Colon (tissue), 2 donors: Measurements from ENCODE around the gene HTATIP2.
"Not testable (repeated sequence)": the region's sequence is repeated elsewhere in the genome, so short reads cannot be mapped to it uniquely, and the experiment has no call there.

Experiments used
- FAIRE-seq: peaks from 2 replicates; lab custom pipeline; 2012; peaks lifted over from hg19 to GRCh38; lab: Jason Lieb, UNC
- donor health status: control.
- donor health status: control.

The HTATIP2 gene

DNA sequence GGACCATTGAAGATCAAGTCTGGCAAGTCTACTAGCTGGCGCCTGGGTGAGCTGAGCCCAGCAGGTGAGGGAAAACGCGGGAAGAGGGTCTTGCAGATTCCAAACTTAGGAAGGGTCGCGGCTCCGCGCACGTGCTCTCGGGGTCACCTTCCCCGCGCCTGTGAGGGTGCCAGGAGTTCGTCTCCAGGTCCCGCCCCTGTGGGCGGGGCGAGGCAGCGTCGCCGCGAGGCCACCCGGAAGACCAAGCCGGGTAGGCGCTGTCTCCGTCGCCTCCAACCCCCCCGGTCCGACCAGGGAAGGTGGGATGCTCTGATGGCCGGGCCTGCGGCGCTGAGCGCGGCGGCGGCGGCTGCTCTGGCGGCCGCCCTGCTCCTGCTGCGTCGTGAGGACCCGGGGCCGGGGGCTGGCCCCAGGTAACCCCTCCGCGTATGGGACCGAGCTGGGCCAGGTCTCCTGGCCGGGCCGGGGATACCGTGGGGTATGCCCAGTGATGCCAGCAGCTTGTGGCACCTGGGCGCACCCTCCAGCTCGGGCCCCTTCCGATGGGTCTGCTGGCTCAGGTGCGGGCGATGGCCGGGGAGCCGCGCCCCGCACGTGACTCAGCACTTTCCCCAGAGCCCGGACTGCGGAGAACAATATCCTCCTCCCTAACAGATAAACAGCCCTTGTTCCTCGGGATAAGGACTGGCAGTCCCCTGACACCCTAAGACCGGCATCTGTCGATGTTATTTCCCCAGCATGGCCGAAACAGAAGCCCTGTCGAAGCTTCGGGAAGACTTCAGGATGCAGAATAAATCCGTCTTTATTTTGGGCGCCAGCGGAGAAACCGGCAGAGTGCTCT lies at the start of gene HTATIP2:
Gene HTATIP2, plus strand, starts transcription at position 215 of the 841 bp plus-strand sequence. Its CDS starts 524 bp downstream, at position 739.
- FAIRE-seq = no peak

- FAIRE-seq = no peak
Measured at GRCh38 chr11:20315800-20316199, 47.7 kb upstream of the HTATIP2 start.

GRCh38 chr11:20321177-20321576 lies 42.3 kb upstream of the HTATIP2 start:
- FAIRE-seq = no peak

GRCh38 chr11:20327377-20327935 lies 36.1 kb upstream of the HTATIP2 start:
- FAIRE-seq = no peak

DNA sequence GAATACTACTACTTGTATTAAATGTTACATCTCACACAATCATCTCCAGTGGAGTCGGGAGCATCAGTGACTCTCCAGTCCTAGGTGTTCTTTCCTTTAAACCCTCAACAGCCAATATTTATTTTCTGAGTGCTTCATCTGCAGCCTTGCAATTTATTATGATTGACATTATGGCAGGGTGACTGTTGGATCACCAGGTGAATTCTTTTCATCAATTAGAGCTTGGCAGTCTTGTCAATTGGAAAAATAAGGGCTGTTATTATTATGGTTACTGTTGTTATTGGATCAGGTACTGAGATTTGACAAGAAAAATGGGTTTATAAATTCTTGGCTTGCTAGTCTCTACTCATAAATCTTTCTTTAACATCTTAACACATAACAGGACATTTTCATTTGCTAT lies 27.5 kb upstream of the HTATIP2 start:
- no peak for FAIRE-seq

GRCh38 chr11:20337526-20338154 lies 25.9 kb upstream of the HTATIP2 start:
- no peak for FAIRE-seq

DNA sequence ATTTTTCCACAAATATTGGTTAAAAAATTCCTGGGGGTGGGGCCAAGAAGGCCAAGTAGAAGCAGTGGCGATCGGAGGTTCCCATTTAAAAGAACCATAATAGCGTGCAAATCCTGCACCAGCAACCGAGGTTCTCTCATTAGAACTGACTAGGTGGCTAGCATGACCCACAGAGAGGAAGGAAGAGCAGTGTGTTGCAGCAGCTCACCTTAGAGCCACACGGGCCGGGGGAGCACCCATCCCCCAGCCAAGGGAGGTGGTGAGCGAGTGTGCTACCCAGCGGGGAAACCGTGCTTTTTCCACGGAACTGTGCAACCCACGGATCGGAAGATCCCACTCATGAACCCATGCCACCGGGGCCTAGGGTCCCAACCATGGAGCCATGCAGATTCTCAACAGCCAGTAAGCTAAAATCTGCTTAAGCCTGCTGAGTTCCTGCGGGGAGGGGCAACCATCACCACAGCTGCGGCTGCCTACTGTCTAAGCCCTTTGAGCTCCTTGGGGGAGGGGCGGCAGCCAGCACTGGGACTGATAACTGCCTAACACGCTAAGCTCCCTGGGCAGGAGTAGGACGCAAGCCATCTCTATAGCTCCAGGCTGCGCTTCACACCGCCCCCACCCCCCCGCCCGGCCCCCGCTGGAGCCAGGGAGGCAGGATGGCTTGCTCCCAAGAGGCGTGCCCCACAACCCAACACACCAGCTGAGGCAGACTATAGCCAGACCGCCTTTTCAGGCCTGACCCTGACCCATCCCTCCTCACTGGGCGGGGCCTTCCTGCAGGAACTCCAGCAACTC lies 21.0 kb upstream of the HTATIP2 start:
- FAIRE-seq = no peak

DNA sequence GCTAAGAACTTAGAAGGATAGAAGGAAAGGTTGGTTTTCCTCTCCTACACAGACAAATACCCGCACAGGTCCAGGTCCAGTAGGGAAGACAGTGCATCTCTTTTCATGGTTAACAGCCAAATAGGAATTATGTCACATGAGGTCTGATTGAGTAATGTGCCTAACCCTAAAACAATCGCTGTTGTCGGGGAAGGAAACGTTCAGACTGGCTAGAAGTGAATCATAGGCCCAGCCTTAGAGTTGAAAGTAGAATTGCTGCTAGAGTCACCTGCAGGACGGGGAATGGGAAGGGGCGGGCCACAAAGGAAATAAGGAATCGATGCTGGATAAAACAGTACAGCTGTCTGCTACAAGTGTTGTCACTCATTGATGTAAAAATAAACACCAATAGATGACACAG lies 12.4 kb upstream of the HTATIP2 start:
- FAIRE-seq = no peak

DNA sequence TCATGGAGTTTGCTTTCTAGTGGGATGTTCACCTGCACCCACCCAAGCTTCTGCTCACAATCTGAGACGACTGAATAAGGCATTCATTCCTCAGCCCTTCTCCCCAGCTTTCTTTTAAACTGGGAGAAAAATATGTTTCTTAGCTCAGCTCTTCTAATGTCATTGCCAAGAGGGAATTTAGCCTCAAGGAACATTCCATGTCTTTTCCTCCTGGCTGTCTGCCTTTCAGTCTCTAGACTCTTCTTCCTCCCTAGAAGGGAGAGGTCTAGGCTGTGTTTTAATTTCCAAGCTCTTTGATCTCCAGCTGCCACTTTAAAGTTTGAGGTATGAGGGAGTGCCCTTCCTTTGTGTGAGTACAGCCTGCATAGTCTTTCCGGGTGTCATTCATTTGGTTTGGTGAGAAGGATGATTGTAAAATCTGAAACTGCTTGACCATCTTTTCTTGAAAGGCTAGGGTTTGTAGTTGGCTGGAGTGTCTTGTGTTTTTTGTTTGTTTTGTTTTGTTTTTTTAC lies 11.7 kb upstream of the HTATIP2 start:
- no peak for FAIRE-seq

DNA sequence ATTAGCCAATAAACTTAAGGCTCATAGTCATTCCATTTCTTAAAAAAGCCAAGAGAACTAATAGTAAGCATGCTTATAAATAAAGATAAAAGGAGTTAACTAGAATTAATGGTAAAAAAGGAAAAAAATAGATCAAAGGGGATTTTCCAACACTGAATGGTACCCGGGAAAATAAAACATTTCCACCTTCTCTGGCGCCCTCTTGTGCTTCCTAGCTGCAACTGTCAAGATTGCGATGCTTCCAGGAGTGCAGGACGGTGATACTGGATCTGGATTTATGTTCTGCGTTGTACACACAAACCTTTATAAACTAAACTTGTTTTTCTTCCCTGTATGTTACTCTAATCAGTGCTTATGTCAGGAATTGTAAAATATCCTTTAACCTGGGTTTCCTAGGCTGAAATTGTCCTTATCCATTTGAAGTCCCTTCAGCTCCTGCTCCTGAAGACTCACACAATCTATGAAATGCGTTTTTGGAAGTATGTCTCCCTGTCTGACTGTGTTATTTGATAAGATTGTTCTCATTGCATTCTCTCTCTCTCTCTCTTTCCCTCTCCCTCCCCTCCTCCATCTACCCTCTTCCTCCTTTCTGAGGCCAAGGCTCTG lies 9.6 kb upstream of the HTATIP2 start:
- peak; percentile 38 for FAIRE-seq

DNA sequence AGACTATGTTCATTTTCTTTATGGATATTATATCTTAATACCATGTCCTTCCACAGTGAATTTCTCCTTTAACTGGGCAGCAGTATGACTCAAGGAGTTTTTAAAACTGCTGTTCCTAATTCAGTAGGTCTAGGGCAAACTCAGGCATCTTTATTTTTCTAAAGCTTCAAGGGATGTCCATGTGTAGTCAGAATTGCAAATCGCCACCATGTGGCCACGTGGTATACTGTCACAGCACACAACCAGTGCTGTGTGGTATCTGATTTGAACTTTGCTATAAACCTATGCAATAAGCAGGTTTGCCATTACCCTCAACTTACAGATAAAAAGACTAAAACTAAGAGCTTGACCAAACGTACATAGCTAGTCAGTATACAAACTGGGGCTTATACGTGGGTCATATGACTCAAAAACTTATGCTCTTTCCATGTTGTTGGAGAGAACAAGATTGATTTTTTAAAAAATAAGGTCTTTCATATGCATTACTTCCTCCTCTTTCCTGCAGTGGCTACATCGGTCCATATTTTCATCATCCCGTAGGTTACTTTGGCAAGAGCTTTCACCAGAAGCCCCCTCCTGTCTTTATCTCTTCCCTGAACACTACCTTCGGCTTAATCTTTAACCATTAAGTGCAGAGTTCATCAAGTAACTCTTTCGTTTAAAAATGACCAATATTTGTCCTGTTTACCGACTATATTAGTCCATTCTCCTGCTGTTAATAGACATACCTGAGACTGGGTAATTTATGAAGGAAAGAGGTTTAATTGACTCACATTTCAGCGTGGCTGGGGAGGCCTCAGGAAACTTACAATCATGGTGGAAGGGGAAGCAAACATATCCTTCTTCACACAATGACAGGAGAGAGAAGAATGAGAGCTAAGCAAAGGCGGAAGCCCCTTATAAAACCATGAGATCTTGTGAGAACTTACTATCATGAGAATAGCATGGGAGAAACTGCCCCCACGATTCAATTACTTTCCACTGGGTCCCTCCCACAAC lies 8.0 kb upstream of the HTATIP2 start:
- no peak for FAIRE-seq

- FAIRE-seq = no peak
Measured at GRCh38 chr11:20357150-20357549, 6.4 kb upstream of the HTATIP2 start.

DNA sequence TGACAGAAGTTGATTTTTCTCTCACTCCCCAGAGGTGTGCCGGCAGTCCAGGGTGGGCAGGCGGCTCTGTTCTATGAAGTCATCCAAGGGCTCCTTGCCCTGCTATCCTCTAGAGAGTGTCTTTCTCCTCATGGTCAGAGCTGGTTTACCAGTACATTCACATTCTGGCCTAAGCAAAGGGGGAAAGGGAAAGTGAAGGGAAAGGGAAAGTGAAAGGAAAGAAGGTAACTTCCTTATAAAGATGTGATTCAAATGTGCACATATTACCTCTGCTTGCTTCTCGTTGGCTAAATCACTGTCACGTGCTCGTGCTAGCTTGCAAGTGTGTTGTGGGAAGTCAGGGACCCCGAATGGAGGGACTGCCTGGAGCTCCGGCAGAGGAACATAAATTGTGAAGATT lies 2.9 kb upstream of the HTATIP2 start:
- no peak for FAIRE-seq

GRCh38 chr11:20362481-20362880 lies 1.0 kb upstream of the HTATIP2 start:
- FAIRE-seq = no peak

DNA sequence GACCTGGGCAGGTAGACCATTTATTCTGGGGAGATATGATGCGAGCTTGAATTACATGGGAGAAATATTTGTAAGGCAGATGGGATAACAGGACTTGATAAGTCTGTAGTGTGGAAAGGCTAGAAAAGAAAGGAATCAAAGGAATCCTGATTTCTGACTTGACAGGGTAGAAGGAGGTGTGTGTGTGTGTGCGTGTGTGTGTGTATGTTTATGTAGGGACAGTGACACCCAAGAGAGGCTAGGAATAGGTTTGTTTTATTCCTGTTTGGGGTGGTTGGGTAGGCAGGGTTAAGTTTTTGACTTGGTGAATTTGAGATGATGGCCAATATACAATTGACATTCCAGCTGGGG lies 390 bp upstream of the HTATIP2 start:
- no peak for FAIRE-seq

GRCh38 chr11:20364341-20364792 lies 853 bp downstream of the HTATIP2 start:
- no peak for FAIRE-seq

GRCh38 chr11:20365465-20365864 lies 2.0 kb downstream of the HTATIP2 start:
- FAIRE-seq = not testable (repeated sequence)

DNA sequence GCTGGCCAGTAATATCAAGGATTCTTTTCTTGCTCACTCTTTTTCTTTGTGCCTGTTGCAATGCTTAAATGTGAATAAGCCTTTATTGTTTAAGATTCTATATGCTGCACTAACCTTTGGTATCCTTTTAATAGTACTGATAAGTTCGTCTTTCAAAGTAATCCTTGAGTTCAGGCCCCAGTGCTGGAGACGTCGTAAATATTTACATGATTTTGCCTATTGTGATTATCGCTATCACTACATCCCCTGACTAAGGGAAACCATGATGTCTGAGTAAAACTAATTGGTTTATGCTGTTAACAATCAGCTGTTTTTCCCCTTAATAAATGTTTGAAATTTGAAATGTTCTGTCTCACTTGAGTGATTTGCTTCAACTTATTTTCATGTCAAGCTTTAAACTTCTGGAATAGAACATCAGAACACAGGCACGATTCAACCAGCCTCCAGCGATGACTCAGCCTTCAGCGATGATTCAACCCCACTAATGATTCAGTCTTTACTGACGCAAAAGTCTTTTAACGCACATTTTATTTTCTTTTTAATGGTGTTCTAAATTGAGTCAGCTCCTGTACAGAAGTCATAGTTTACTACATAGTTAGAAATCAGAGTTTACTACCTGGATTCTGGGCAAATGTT lies 3.9 kb downstream of the HTATIP2 start:
- no peak for FAIRE-seq

DNA sequence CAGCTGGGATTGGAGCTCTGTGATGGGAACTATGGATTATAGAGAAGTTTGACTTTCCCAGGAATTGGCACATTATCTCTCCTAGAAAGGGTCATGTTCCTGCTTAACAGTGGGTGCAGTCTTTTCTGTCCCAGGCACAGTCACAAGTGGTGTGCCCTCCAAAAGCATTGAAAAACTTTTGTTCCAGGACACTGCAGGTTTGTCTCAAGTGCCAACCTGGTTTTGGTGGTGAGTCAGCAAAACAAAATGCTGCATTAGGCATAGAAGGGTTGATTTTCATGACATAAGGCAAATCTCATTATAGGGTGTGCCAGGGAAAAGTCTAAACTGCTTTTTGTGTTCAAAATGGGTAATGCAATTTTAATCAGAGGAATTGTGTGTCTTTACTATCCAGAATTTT lies 4.9 kb downstream of the HTATIP2 start:
- FAIRE-seq = no peak

DNA sequence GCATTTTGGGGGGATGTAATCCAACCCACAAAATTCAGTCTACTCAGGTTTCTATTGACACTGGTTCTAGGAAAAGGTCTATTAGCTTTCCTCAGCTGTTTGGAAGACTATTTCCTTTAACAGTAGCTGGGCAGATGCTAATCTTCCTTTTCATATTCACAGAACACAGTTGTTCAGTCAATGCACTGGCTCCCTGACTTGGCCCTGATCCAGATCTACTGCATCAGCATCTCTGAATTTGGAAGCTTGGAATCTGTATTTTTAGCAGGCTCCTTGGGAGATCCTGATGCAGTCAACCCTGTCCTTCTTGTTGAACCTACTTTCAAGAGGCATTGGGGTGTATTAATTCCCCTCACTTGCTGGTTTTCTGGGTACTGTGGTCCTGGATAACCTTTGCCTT lies 6.3 kb downstream of the HTATIP2 start:
- no peak for FAIRE-seq
